Omental fat pad (tissue), 4 donors: ENCODE measurements around the gene EVI5. TPM values are rescaled to one million over a fixed set of nuclear protein-coding genes. Genes with fewer than 3 reads are reported as not detected.

Source experiments
- ATAC-seq: fragments of 150-250 bp; one replicate; pipeline ENCODE4 v1.9.1; 2016; ENCODE audit warnings: mild to moderate bottlenecking, moderate library complexity; ENCODE audit not compliant: low FRiP score
- DNase-seq: peaks from one replicate; pipeline ENCODE4 v3.0.0-alpha.2; 2019; ENCODE audit warnings: low spot score
- CTCF ChIP-seq, 3 donors: fragments of 450-650 bp; IDR thresholded peaks; one replicate each; pipeline ENCODE4 v1.5.1; 2016 to 2017; ENCODE audit warnings: antibody characterized with exemption in 3 of 3, mild to moderate bottlenecking in 3 of 3, moderate library complexity in 2 of 3
- total RNA-seq, 4 donors: library from RNA; depleted of rRNA; stranded (reverse); fragments of >200 nt; gene quantifications; one replicate each; pipeline ENCODE4 v1.1.0, GENCODE V29; 2016

The EVI5 gene
- 10 to 100 TPM; 25.9 to 38.3 (median 30.7) TPM for total RNA-seq

DNA sequence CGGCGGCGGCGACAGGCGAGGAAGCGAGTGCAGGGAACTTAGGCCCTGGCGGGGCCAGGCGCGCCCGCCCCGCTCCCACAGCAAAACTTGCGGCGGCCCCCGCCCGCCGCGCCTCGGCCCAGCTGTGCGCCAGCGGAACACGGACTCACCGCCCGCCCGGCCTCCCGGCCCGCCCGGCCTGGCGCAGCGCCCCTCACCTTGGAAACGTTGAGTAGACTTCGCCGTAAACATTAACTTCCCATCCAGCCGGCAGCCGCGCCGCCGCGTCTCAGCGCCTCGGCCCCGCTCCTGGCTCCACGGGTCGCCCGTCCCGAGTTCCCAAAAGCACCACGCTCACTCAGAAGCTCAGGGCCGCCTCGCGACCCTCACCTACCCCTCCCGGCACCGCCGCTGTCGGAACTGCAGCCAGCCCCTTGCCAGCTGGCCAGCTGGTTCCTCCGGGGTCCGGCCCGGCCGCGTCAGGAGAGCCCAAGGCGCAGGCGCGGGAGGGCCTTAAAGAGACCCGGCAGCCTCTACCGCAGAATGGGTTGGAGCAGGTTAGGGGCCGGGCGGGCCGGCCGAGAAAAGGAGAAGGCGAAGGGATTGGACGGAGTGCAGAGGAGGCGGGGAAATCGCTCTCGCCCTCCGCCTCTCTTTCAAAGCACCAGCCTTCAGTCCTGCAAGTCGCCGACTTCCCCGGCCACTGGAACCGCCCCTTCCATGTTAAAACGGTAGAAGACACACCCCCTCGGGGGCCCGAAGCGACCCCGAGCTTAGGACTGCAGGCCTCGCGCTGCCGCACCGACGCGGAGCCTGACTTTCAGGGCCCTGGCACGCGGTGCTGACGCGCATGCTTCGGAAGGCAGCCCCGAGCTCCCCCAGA is at the start of gene EVI5:
Gene EVI5 (minus strand): TSS at position 470 of the 862 bp plus-strand sequence. CDS start 48,562 bp downstream, outside the sequence.
- peak; percentile 66 for DNase-seq
- no peak for TF ChIP-seq CTCF (IDR thresholded peaks at IDR 0.05)
- ATAC-seq, result peak; percentile 99

DNA sequence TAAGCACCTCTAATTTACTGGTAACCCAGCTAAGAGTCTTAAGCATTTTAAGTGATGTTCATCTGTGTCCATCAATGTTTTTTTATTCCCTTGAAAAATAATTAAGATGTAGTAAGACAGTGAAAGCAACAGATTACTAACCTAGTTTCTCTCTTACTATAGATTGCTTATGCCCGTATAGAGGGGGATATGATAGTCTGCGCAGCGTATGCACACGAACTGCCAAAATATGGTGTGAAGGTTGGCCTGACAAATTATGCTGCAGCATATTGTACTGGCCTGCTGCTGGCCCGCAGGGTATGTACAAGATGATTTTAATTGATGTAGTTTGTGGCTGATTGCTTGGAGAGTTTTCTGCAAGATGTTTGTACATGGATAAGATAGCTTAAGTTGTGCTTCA is 49.7 kb upstream of the EVI5 start:
- DNase-seq, result no peak
- no peak for TF ChIP-seq CTCF (IDR thresholded peaks at IDR 0.05)
- no peak for ATAC-seq

- ATAC-seq, result no peak
- no peak for DNase-seq
Observed at GRCh38 chr1:92833840-92834239, 48.9 kb upstream of the EVI5 start.

DNA sequence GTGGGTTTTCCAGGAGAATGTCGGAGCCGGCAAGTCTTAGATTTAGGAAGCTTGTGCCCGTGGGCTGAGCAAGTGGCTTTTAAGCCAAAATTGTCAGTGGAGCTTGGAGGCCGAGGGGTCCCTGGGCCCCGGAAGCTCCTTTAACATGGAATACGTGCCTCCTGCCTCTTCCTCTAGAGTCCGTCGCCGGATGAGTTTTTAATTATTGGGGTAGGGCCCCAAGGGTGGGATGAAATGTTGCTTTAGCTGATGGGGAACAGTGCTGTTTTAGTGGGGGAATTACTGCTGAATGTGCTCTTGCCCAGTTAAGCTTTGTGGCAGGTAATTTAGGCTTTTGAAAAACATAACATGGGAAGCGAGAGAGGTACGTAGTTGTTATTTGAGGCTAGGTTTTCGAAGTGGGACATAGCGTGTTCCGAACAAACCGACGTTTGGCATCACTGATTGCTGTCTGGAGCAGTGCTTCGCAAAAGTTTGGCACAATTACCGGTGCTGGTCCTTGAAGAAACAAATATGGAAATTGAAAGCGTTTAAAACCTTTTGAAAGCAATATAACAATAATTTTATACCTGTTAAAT is 47.7 kb upstream of the EVI5 start:
- no peak for ATAC-seq
- no peak for DNase-seq
- TF ChIP-seq CTCF (IDR thresholded peaks at IDR 0.05), result no peak

More at GRCh38 chr1:92833840-92834239, 48.9 kb upstream of the EVI5 start:
- no peak for TF ChIP-seq CTCF (IDR thresholded peaks at IDR 0.05)

GRCh38 chr1:92831762-92832536 is 47.0 kb upstream of the EVI5 start, which contains the start of gene RPL5:
Gene RPL5 (plus strand): TSS chr1:92832040. CDS start chr1:92832115, 75 bp downstream.
- peak in 2 of 3 donors; percentile 60 to 95 for TF ChIP-seq CTCF (IDR thresholded peaks at IDR 0.05)
- ATAC-seq, result peak; percentile 98
- peak; percentile 81 for DNase-seq

DNA sequence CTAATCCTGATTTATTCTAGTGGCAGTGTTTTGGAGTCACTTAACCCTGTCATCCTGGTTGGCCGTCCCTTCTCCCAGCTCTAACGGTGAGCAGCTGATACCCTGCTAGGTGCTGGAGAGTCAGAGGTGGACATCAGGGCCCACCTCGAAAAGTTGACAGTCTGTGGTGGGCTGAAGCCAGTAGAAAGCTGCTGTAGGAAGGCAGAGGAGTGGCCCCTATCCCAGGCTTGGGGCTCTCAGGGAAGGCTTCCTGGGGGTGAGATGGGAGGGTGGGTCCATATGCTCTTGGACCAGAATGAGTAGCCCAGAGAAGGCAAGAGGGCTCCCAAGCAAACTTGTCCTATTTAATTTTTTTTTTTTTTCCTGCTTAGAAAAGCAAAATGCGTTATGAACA is 46.5 kb upstream of the EVI5 start:
- DNase-seq (no peak), ATAC-seq (peak; percentile 12)
- no peak for TF ChIP-seq CTCF (IDR thresholded peaks at IDR 0.05)
